AG04450 (cell line): ENCODE measurements around the gene RNF152. TPM values are rescaled to one million over a fixed set of nuclear protein-coding genes. Genes with fewer than 3 reads are reported as not detected.
"Not testable (repeated sequence)": the region's sequence is repeated elsewhere in the genome, so short reads cannot be mapped to it uniquely, and the experiment has no call there.

Experiments used
- CTCF ChIA-PET: fragments of 300-600, 350-600 bp; formaldehyde crosslinking; extraction: SDS; loops from one replicate; lab custom pipeline; 2022; ENCODE audit warnings: antibody characterized with exemption, inconsistent platforms; lab: Charles Lee
- POLR2A ChIA-PET: fragments of 350-600 bp; formaldehyde crosslinking; extraction: SDS; loops from one replicate; lab custom pipeline; 2021; ENCODE audit warnings: antibody characterized with exemption, inconsistent platforms; lab: Yijun Ruan, JAX
- DNase-seq: peaks from one replicate; pipeline ENCODE4 v3.0.0-alpha.2; 2011; ENCODE audit warnings: low read depth, low spot score
- H3K27ac ChIP-seq: one replicate; pipeline ENCODE4 v1.5.1; 2012; ENCODE audit warnings: low read depth, low read length, control low read depth
- H3K27me3 ChIP-seq: one replicate; pipeline ENCODE4 v1.6.0; 2012; ENCODE audit warnings: low read length; ENCODE audit not compliant: control insufficient read depth, insufficient read depth
- H3K4me3 ChIP-seq: 2 replicates; pipeline ENCODE4 v1.5.1; 2011; ENCODE audit warnings: mild to moderate bottlenecking, low read depth, low read length, control low read depth
- H3K9me3 ChIP-seq: 2 replicates; pipeline ENCODE4 v1.5.1; 2012; ENCODE audit warnings: low read length; ENCODE audit not compliant: control insufficient read depth, insufficient read depth
- polyA plus RNA-seq: library from polyadenylated mRNA; depleted of rRNA; stranded (reverse); fragments of >200 nt; gene quantifications from 2 replicates; pipeline ENCODE4 v1.2.3, GENCODE V29; 2011
- TF ChIP-seq, protein P1 (sequence below): IDR thresholded peaks from 2 replicates; pipeline ENCODE4 v1.5.1; 2011; ENCODE audit warnings: low read depth, low read length, control low read depth, inconsistent platforms

Gene RNF152
- polyA plus RNA-seq, 1 experiment = 5.0 TPM

DNA sequence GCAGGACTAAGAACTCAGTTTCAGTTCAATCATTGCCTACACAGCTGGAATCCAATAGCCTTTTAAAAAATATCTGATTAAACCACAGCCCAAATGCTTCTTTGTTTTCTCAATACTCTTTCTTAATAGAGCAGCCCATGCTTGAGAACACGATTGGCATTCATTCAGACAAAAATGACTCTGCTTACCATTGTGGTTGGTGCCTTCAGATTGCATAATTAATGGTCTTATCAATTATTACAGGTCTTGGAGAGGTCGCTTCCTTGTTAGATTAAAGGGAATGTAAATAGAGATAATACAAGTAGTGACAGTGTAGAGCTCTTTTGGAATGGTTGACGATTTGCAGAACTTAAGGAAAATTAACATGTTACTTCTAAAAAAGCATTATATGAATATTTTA, 107.2 kb downstream of the RNF152 start:
- H3K27me3 ChIP-seq = no peaks in the 10 kb centered on the region
- ChIA-PET CTCF (no interaction called here), POLR2A (no interaction called here)
- H3K27ac ChIP-seq = no peak overlapping the region
- H3K4me3 ChIP-seq = no peak overlapping the region
- H3K9me3 ChIP-seq = no peaks in the 10 kb centered on the region
- TF ChIP-seq, protein P1, sequence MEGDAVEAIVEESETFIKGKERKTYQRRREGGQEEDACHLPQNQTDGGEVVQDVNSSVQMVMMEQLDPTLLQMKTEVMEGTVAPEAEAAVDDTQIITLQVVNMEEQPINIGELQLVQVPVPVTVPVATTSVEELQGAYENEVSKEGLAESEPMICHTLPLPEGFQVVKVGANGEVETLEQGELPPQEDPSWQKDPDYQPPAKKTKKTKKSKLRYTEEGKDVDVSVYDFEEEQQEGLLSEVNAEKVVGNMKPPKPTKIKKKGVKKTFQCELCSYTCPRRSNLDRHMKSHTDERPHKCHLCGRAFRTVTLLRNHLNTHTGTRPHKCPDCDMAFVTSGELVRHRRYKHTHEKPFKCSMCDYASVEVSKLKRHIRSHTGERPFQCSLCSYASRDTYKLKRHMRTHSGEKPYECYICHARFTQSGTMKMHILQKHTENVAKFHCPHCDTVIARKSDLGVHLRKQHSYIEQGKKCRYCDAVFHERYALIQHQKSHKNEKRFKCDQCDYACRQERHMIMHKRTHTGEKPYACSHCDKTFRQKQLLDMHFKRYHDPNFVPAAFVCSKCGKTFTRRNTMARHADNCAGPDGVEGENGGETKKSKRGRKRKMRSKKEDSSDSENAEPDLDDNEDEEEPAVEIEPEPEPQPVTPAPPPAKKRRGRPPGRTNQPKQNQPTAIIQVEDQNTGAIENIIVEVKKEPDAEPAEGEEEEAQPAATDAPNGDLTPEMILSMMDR = no peak
- DNase-seq = no peak

- no peak overlapping the region for H3K4me3 ChIP-seq
- ChIA-PET CTCF (no interaction called here), POLR2A (no interaction called here)
- no peak for DNase-seq
- H3K27ac ChIP-seq = no peak overlapping the region
- TF ChIP-seq, protein P1 = no peak
- no peaks in the 10 kb centered on the region for H3K9me3 ChIP-seq
- H3K27me3 ChIP-seq = no peaks in the 10 kb centered on the region
Measured at GRCh38 chr18:61784834-61785233, 108.0 kb downstream of the RNF152 start.

GRCh38 chr18:61782545-61782944, 110.3 kb downstream of the RNF152 start:
- no peaks in the 10 kb centered on the region for H3K9me3 ChIP-seq
- ChIA-PET POLR2A (no interaction called here), CTCF (interaction anchor here (1.4 kb wide), 1 partner anchor 147 kb away, joined by 3 read pairs; no protein-coding TSS in a partner anchor)
- no peak overlapping the region for H3K4me3 ChIP-seq
- DNase-seq = no peak
- TF ChIP-seq, protein P1 = no peak
- no peaks in the 10 kb centered on the region for H3K27me3 ChIP-seq
- H3K27ac ChIP-seq = no peak overlapping the region

DNA sequence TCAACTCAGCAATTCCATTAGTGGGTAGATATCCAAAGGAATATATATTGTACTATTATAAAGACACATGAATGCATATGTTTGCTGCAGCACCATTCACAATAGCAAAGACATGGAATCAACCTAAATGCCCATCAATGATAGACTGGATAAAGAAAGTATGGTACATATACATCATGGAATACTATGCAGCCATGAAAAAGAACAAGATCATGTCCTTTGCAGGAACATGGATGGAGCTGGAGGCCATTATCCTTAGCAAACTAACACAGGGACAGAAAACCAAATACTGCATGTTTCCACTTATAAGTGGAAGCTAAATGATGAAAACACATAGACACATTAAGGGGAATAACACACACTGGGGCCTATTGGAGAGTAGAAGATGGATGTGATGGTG, 116.6 kb downstream of the RNF152 start:
- DNase-seq, H3K4me3 ChIP-seq, H3K9me3 ChIP-seq, H3K27ac ChIP-seq, POLR2A ChIA-PET, H3K27me3 ChIP-seq: not testable (repeated sequence)
- CTCF ChIA-PET = interaction anchor here (1.1 kb wide), 1 partner anchor 195 kb away, joined by 3 read pairs; no protein-coding TSS in a partner anchor

GRCh38 chr18:61774846-61775245, 118.0 kb downstream of the RNF152 start:
- CTCF ChIA-PET = no interaction called here
- POLR2A ChIA-PET = no interaction called here
- no peak overlapping the region for H3K4me3 ChIP-seq
- no peak overlapping the region for H3K27ac ChIP-seq
- DNase-seq = no peak
- H3K9me3 ChIP-seq = peaks cover 5% of the 10 kb centered on the region; the same call in 1 of the 2 replicates
- TF ChIP-seq, protein P1 = no peak
- no peaks in the 10 kb centered on the region for H3K27me3 ChIP-seq
